GM23248 (cell line): ENCODE data around the gene PPP2R5B. TPM values are rescaled to one million over a fixed set of nuclear protein-coding genes. Genes with fewer than 3 reads are reported as not detected.
A peak's percentile ranks its signal among the peaks of the same experiment; 100 is the strongest.

Source experiments
- DNase-seq: peaks from one replicate; pipeline ENCODE4 v3.0.0-alpha.2; 2015
- H2AFZ ChIP-seq: fragments of 200-600 bp; sonication (generic); 2 replicates; pipeline ENCODE4 v1.6.1; 2016; ENCODE audit warnings: antibody characterized with exemption
- H3F3A ChIP-seq: fragments of 200-600 bp; sonication (generic); 2 replicates; pipeline ENCODE4 v1.6.1; 2016; ENCODE audit warnings: mild to moderate bottlenecking, antibody characterized with exemption, mixed run types; ENCODE audit not compliant: insufficient read depth
- H3K27ac ChIP-seq: fragments of 200-600 bp; sonication (generic); 2 replicates; pipeline ENCODE4 v1.5.1; 2016; ENCODE audit warnings: mild to moderate bottlenecking
- H3K27me3 ChIP-seq: fragments of 200-600 bp; sonication (generic); replicated peaks from 2 replicates; pipeline ENCODE4 v1.6.1; 2016; ENCODE audit warnings: mild to moderate bottlenecking; ENCODE audit not compliant: insufficient read depth
- H3K36me3 ChIP-seq: fragments of 200-600 bp; sonication (generic); 2 replicates; pipeline ENCODE4 v1.6.1; 2016; ENCODE audit warnings: low read depth, mild to moderate bottlenecking
- H3K4me1 ChIP-seq: fragments of 200-600 bp; sonication (generic); 2 replicates; pipeline ENCODE4 v1.6.1; 2016; ENCODE audit warnings: mild to moderate bottlenecking; ENCODE audit not compliant: insufficient read depth
- H3K4me2 ChIP-seq: fragments of 200-600 bp; sonication (generic); one replicate; pipeline ENCODE4 v1.6.1; 2016; ENCODE audit warnings: mild to moderate bottlenecking; ENCODE audit not compliant: unreplicated experiment
- H3K4me3 ChIP-seq: fragments of 200-600 bp; sonication (generic); 2 replicates; pipeline ENCODE4 v1.5.1; 2016; ENCODE audit warnings: mild to moderate bottlenecking
- H3K79me2 ChIP-seq: fragments of 200-600 bp; sonication (generic); 2 replicates; pipeline ENCODE4 v1.6.1; 2016; ENCODE audit warnings: mild to moderate bottlenecking; ENCODE audit not compliant: insufficient read depth
- H3K9ac ChIP-seq: fragments of 200-600 bp; sonication (generic); 2 replicates; pipeline ENCODE4 v1.6.1; 2016; ENCODE audit warnings: mild to moderate bottlenecking
- H3K9me2 ChIP-seq: fragments of 200-600 bp; sonication (generic); 2 replicates; pipeline ENCODE4 v1.6.1; 2016; ENCODE audit warnings: mixed run types, mild to moderate bottlenecking, moderate library complexity; ENCODE audit not compliant: insufficient read depth
- H3K9me3 ChIP-seq: fragments of 200-600 bp; sonication (generic); one replicate; pipeline ENCODE4 v1.6.1; 2017; ENCODE audit warnings: low read depth
- H4K20me1 ChIP-seq: fragments of 200-600 bp; sonication (generic); 2 replicates; pipeline ENCODE4 v1.6.0; 2016; ENCODE audit not compliant: insufficient read depth
- EZH2 ChIP-seq: fragments of 200-600 bp; sonication (generic); IDR thresholded peaks from 2 replicates; pipeline ENCODE4 v1.6.1; 2018; ENCODE audit warnings: antibody characterized with exemption, mild to moderate bottlenecking; ENCODE audit not compliant: insufficient read depth, poor library complexity, severe bottlenecking
- EZH2phosphoT487 ChIP-seq: fragments of 200-600 bp; sonication (generic); IDR thresholded peaks from 2 replicates; pipeline ENCODE4 v1.6.1; 2018; ENCODE audit warnings: antibody characterized with exemption, moderate library complexity, mild to moderate bottlenecking, low read depth; ENCODE audit not compliant: insufficient read depth
- WGBS, 2 experiments: methylation state at CpG; one replicate each; pipeline ENCODE4 v1.1.6; 2015 to 2017; ENCODE audit warnings: low lambda C conversion rate in 2 of 2, low coverage in 1 of 2; ENCODE audit errors: missing lambda C conversion rate in 2 of 2; 5-methylcytosine and 5-hydroxymethylcytosine counted together
- in situ Hi-C: fragments of 300-500 bp; cut with MboI; formaldehyde crosslinking; loops from 2 replicates; pipeline ENCODE4 v1.15.0; 2020
- polyA plus RNA-seq: library from polyadenylated mRNA; unstranded; fragments of >200 nt; fragmentation: Nextera tagmentation; extraction: Ambion mirVana; gene quantifications from 2 replicates; pipeline ENCODE4 v1.2.1, GENCODE V29; 2016
- total RNA-seq: library from RNA; depleted of rRNA; stranded (reverse); fragments of >200 nt; shearing (Covaris generic); gene quantifications from 2 replicates; pipeline ENCODE4 v1.2.3, GENCODE V29; 2014

Gene PPP2R5B
- total and polyA plus RNA-seq, 2 experiments from 2014 or later: 16.4 to 27.3 TPM

GRCh38 chr11:64915376-64915887 is 9.1 kb upstream of the PPP2R5B start:
- Histone ChIP-seq H3K4me3 (peak overlapping the region; percentile 90), H3K9ac (peak overlapping the region; percentile 87)

GRCh38 chr11:64916040-64916774 is 8.3 kb upstream of the PPP2R5B start:
- in situ Hi-C loops: no loop called here
- peaks cover 19% of the 10 kb centered on the region for H3K79me2 ChIP-seq
- peak overlapping the region; percentile 32 for H3K27ac ChIP-seq
- peaks cover 10% of the 10 kb centered on the region; the same call in 1 of the 2 replicates for H3K4me1 ChIP-seq
- H3K9ac ChIP-seq: peak overlapping the region; percentile 87
- 5% methylated on average over 22 of the region's 23 CpGs for WGBS, 2 experiments
- H3K36me3 ChIP-seq: no peaks in the 10 kb centered on the region
- peak overlapping the region; percentile 90 for H3K4me3 ChIP-seq
- no peaks in the 10 kb centered on the region for H3K9me2 ChIP-seq
- no peak for TF ChIP-seq EZH2
- no peak for TF ChIP-seq EZH2phosphoT487
- DNase-seq: peak; percentile 56
- peak overlapping the region; percentile 92 for H3K4me2 ChIP-seq
- no peaks in the 10 kb centered on the region for H3K9me3 ChIP-seq
- no peaks in the 10 kb centered on the region for H3K27me3 ChIP-seq
- H2AFZ ChIP-seq: peak overlapping the region; percentile 66
- H4K20me1 ChIP-seq: no peaks in the 10 kb centered on the region
- peaks cover 13% of the 10 kb centered on the region for H3F3A ChIP-seq

More at GRCh38 chr11:64915376-64915887, 9.1 kb upstream of the PPP2R5B start:
- H3K4me2 ChIP-seq: peak overlapping the region; percentile 92
- H2AFZ ChIP-seq: no peak overlapping the region
- DNase-seq: no peak
- H3F3A ChIP-seq: peaks cover 13% of the 10 kb centered on the region
- in situ Hi-C loops: no loop called here
- peaks cover 19% of the 10 kb centered on the region for H3K79me2 ChIP-seq
- no peak for TF ChIP-seq EZH2phosphoT487
- TF ChIP-seq EZH2: no peak
- H3K9me3 ChIP-seq: no peaks in the 10 kb centered on the region
- H3K27me3 ChIP-seq: no peaks in the 10 kb centered on the region
- peak overlapping the region; percentile 9; the same call in 1 of the 2 replicates for H3K27ac ChIP-seq
- no peaks in the 10 kb centered on the region for H3K36me3 ChIP-seq
- H3K4me1 ChIP-seq: peaks cover 10% of the 10 kb centered on the region; the same call in 1 of the 2 replicates
- no peaks in the 10 kb centered on the region for H4K20me1 ChIP-seq
- 81 to 82% methylated on average over 7 of the region's 7 CpGs for WGBS, 2 experiments
- H3K9me2 ChIP-seq: no peaks in the 10 kb centered on the region

- peak within 1 kb of the TSS; percentile 84 for H2AFZ ChIP-seq
- peak within 1 kb of the TSS; percentile 87 for H3K9ac ChIP-seq
- H3K9me2 ChIP-seq: no peaks in the 10 kb centered on the region
- peaks cover 10% of the 10 kb centered on the region; the same call in 1 of the 2 replicates for H3K4me1 ChIP-seq
- no peaks in the 10 kb centered on the region for H4K20me1 ChIP-seq
- peak within 1 kb of the TSS; percentile 90 for H3K4me3 ChIP-seq
- peaks cover 19% of the 10 kb centered on the region for H3K79me2 ChIP-seq
- WGBS, 2 experiments: 1 to 3% methylated on average over 54 to 57 of the region's 57 CpGs
- in situ Hi-C loops: no loop called here
- no peak for TF ChIP-seq EZH2phosphoT487
- TF ChIP-seq EZH2: no peak
- peak within 1 kb of the TSS; percentile 58 for H3K27ac ChIP-seq
- H3K4me2 ChIP-seq: peak within 1 kb of the TSS; percentile 92
- no peaks in the 10 kb centered on the region for H3K36me3 ChIP-seq
- no peaks in the 10 kb centered on the region for H3K27me3 ChIP-seq
- peaks cover 13% of the 10 kb centered on the region for H3F3A ChIP-seq
- peak; percentile 99 for DNase-seq
- no peaks in the 10 kb centered on the region for H3K9me3 ChIP-seq
These were observed 7.5 kb upstream of the PPP2R5B start, which contains the start of gene ATG2A for GRCh38 chr11:64916775-64917662. Gene ATG2A (minus strand): TSS chr11:64917209. CDS start chr11:64917135, 74 bp downstream.

GRCh38 chr11:64917663-64917995 is 6.9 kb upstream of the PPP2R5B start:
- H3F3A ChIP-seq: peaks cover 13% of the 10 kb centered on the region
- H3K27me3 ChIP-seq: no peaks in the 10 kb centered on the region
- peak overlapping the region; percentile 58 for H3K27ac ChIP-seq
- peak overlapping the region; percentile 84 for H2AFZ ChIP-seq
- H3K36me3 ChIP-seq: no peaks in the 10 kb centered on the region
- in situ Hi-C loops: no loop called here
- H3K79me2 ChIP-seq: peaks cover 19% of the 10 kb centered on the region
- peak; percentile 16 for DNase-seq
- no peaks in the 10 kb centered on the region for H3K9me2 ChIP-seq
- H3K9ac ChIP-seq: peak overlapping the region; percentile 68
- H3K4me3 ChIP-seq: peak overlapping the region; percentile 90
- H3K4me2 ChIP-seq: peak overlapping the region; percentile 81
- WGBS, 2 experiments: 2 to 4% methylated on average over 6 of the region's 6 CpGs
- peaks cover 10% of the 10 kb centered on the region; the same call in 1 of the 2 replicates for H3K4me1 ChIP-seq
- H3K9me3 ChIP-seq: no peaks in the 10 kb centered on the region
- TF ChIP-seq EZH2phosphoT487: no peak
- no peak for TF ChIP-seq EZH2
- no peaks in the 10 kb centered on the region for H4K20me1 ChIP-seq
